Measurements from ENCODE around the gene RCC2.
"Not testable (repeated sequence)": the region's sequence is repeated elsewhere in the genome, so short reads cannot be mapped to it uniquely, and the experiment has no call there.

Gene RCC2

GRCh38 chr1:17416389-17416788, 23.1 kb downstream of the RCC2 start:
- ATAC-seq, result no peak

GRCh38 chr1:17414022-17414421, 25.5 kb downstream of the RCC2 start:
- ATAC-seq, result no peak

- no peak for ATAC-seq
These were observed 27.2 kb downstream of the RCC2 start for GRCh38 chr1:17412093-17412870.

GRCh38 chr1:17409391-17409811, 30.1 kb downstream of the RCC2 start:
- ATAC-seq, result no peak

GRCh38 chr1:17407786-17408514, 31.5 kb downstream of the RCC2 start:
- ATAC-seq, result not testable (repeated sequence)

GRCh38 chr1:17406760-17407475, 32.6 kb downstream of the RCC2 start:
- ATAC-seq, result not testable (repeated sequence)

GRCh38 chr1:17405898-17406759, 33.3 kb downstream of the RCC2 start:
- ATAC-seq, result peak; percentile 74 to 80

- ATAC-seq, result no peak
These were observed 34.7 kb downstream of the RCC2 start for GRCh38 chr1:17404820-17405219.

- ATAC-seq, result no peak
These were observed 35.3 kb downstream of the RCC2 start for GRCh38 chr1:17404034-17404684.

GRCh38 chr1:17403081-17403480, 36.4 kb downstream of the RCC2 start:
- no peak for ATAC-seq

GRCh38 chr1:17401841-17402240, 37.6 kb downstream of the RCC2 start:
- ATAC-seq, result no peak

GRCh38 chr1:17400725-17401341, 38.6 kb downstream of the RCC2 start:
- ATAC-seq, result no peak

GRCh38 chr1:17397910-17398695, 41.4 kb downstream of the RCC2 start:
- no peak for ATAC-seq

- ATAC-seq, result no peak
These were observed 46.2 kb downstream of the RCC2 start for GRCh38 chr1:17393230-17393629.

- no peak for ATAC-seq
These were observed 47.2 kb downstream of the RCC2 start for GRCh38 chr1:17392199-17392740.

GRCh38 chr1:17381161-17381560, 58.3 kb downstream of the RCC2 start:
- ATAC-seq, result no peak

- no peak for ATAC-seq
These were observed 62.0 kb downstream of the RCC2 start for GRCh38 chr1:17377325-17377953.

GRCh38 chr1:17375651-17376050, 63.8 kb downstream of the RCC2 start:
- no peak for ATAC-seq

GRCh38 chr1:17372955-17373354, 66.5 kb downstream of the RCC2 start:
- ATAC-seq, result no peak

- ATAC-seq, result no peak
These were observed 67.6 kb downstream of the RCC2 start, which contains the start of gene PADI6 for GRCh38 chr1:17371896-17372295. Gene PADI6 (plus strand): TSS chr1:17372196. CDS start chr1:17372246, 50 bp downstream.

Data from activated CD4-positive, CD25-positive, alpha-beta regulatory T cell treated with anti-CD3 and anti-CD28 coated beads, Interleukin-2, amount 50 U/mL, for 24 hours (primary cell).